ENCODE results near the gene PTPRO.

- TF ChIP-seq CTCF (conservative IDR thresholded peaks at IDR 0.05) (no peak), ZFX (IDR thresholded peaks at IDR 0.05) (no peak)
Observed at GRCh38 chr12:15350643-15351042, 28.3 kb downstream of the PTPRO start.
